GM18507 (cell line): ENCODE results near the gene NBEA.

Experiments used
- DNase-seq: peaks from one replicate; pipeline ENCODE4 v3.0.0; 2011; ENCODE audit warnings: low read depth; ENCODE audit not compliant: insufficient read length; ENCODE audit errors: extremely low spot score
- FAIRE-seq: peaks from 2 replicates; lab custom pipeline; 2011; peaks lifted over from hg19 to GRCh38; lab: Jason Lieb, UNC

The NBEA gene

GRCh38 chr13:35524171-35524570, 582.1 kb downstream of the NBEA start:
- FAIRE-seq (no peak), DNase-seq (no peak)

- DNase-seq, result no peak
- no peak for FAIRE-seq
Measured at GRCh38 chr13:35526577-35526976, 584.5 kb downstream of the NBEA start.

GRCh38 chr13:35527451-35527850, 585.4 kb downstream of the NBEA start:
- DNase-seq, result no peak
- FAIRE-seq, result no peak

- FAIRE-seq (no peak), DNase-seq (no peak)
Measured at GRCh38 chr13:35530147-35530546, 588.1 kb downstream of the NBEA start.

GRCh38 chr13:35530581-35530980, 588.5 kb downstream of the NBEA start:
- FAIRE-seq (no peak), DNase-seq (no peak)

GRCh38 chr13:35531526-35531925, 589.5 kb downstream of the NBEA start:
- FAIRE-seq, result no peak
- no peak for DNase-seq

- FAIRE-seq, result no peak
- no peak for DNase-seq
Measured at GRCh38 chr13:35534343-35534742, 592.3 kb downstream of the NBEA start.

- FAIRE-seq (no peak), DNase-seq (no peak)
Measured at GRCh38 chr13:35548790-35549189, 606.7 kb downstream of the NBEA start.

- DNase-seq (no peak), FAIRE-seq (no peak)
Measured at GRCh38 chr13:35549481-35549880, 607.4 kb downstream of the NBEA start.

- no peak for FAIRE-seq
- DNase-seq, result no peak
Measured at GRCh38 chr13:35552172-35552844, 610.2 kb downstream of the NBEA start.

- DNase-seq (no peak), FAIRE-seq (no peak)
Measured at GRCh38 chr13:35554972-35555623, 613.0 kb downstream of the NBEA start.

- no peak for FAIRE-seq
- no peak for DNase-seq
Measured at GRCh38 chr13:35557475-35557874, 615.4 kb downstream of the NBEA start.

- FAIRE-seq, result no peak
- DNase-seq, result no peak
Measured at GRCh38 chr13:35561540-35561939, 619.5 kb downstream of the NBEA start.

- DNase-seq (no peak), FAIRE-seq (no peak)
Measured at GRCh38 chr13:35565273-35565672, 623.2 kb downstream of the NBEA start.

- DNase-seq (no peak), FAIRE-seq (no peak)
Measured at GRCh38 chr13:35566340-35566739, 624.3 kb downstream of the NBEA start.

- FAIRE-seq (no peak), DNase-seq (no peak)
Measured at GRCh38 chr13:35567406-35567980, 625.4 kb downstream of the NBEA start.

GRCh38 chr13:35573639-35574038, 631.6 kb downstream of the NBEA start:
- no peak for DNase-seq
- FAIRE-seq, result no peak

- DNase-seq (no peak), FAIRE-seq (no peak)
Measured at GRCh38 chr13:35592457-35592856, 650.4 kb downstream of the NBEA start.

GRCh38 chr13:35593651-35594050, 651.6 kb downstream of the NBEA start:
- no peak for DNase-seq
- no peak for FAIRE-seq

GRCh38 chr13:35594096-35594495, 652.0 kb downstream of the NBEA start:
- FAIRE-seq (no peak), DNase-seq (no peak)

GRCh38 chr13:35595181-35595580, 653.1 kb downstream of the NBEA start:
- FAIRE-seq (no peak), DNase-seq (no peak)
